K562 (cell line): Measurements from ENCODE around the gene ARHGEF38.

Experiments used
- NFIC ChIP-seq: fragments of 450-650 bp; IDR thresholded peaks from 2 replicates; pipeline ENCODE4 v1.6.1; 2017; ENCODE audit warnings: mild to moderate bottlenecking, inconsistent platforms
- NFYB ChIP-seq: IDR thresholded peaks from 2 replicates; pipeline ENCODE4 v1.6.1; 2011; ENCODE audit warnings: mild to moderate bottlenecking, moderate library complexity; ENCODE audit not compliant: insufficient read length; ENCODE audit errors: extremely low read depth
- SRSF3 ChIP-seq: fragments of 200-400 bp; formaldehyde crosslinking; IDR thresholded peaks from 2 replicates; pipeline ENCODE4 v1.6.1; 2016; ENCODE audit warnings: mild to moderate bottlenecking, low read length, moderate library complexity; ENCODE audit not compliant: insufficient read depth
- XRCC4 ChIP-seq: IDR thresholded peaks from one replicate; pipeline ENCODE4 v1.6.1; 2011; ENCODE audit not compliant: insufficient read depth, insufficient read length; ENCODE audit errors: extremely low read depth
- ZFP30 ChIP-seq: fragments of 250-450 bp; sonication (Bioruptor Pico); IDR thresholded peaks from 2 replicates; pipeline ENCODE4 v1.8.0; 2022; ENCODE audit warnings: moderate library complexity, mild to moderate bottlenecking, inconsistent platforms, borderline replicate concordance
- ZNF589 ChIP-seq: fragments of 200-800 bp; sonication (Bioruptor generic); IDR thresholded peaks from 2 replicates; pipeline ENCODE4 v1.6.1; 2016; ENCODE audit warnings: low read depth, missing genetic modification characterization, missing compliant biosample characterization
- ZNF740 ChIP-seq, 3 experiments: fragments of 200-800 bp in 1 of 3; sonication (Bioruptor generic) in 1 of 3; sonication (generic) in 1 of 3; formaldehyde crosslinking in 1 of 3; IDR thresholded peaks; 2 replicates each; pipeline versions ENCODE4 v1.6.1 to v1.8.0; 2016 to 2022; ENCODE audit warnings: mild to moderate bottlenecking in 2 of 3, missing compliant biosample characterization in 2 of 3, missing genetic modification characterization in 2 of 3, missing genetic modification reagents in 1 of 3
- TF ChIP-seq, protein P1 (sequence below), 3 experiments: IDR thresholded peaks in 2 of 3; conservative IDR thresholded peaks in 1 of 3; 2 replicates each; pipeline ENCODE4 v1.5.1; 2011 to 2012; ENCODE audit warnings: low read length in 3 of 3, mild to moderate bottlenecking in 3 of 3, control low read depth in 2 of 3, improper control_type of control experiment in 1 of 3, inconsistent platforms in 1 of 3, low read depth in 1 of 3, mixed read lengths in 1 of 3, moderate library complexity in 1 of 3; ENCODE audit not compliant: insufficient read depth in 2 of 3

DNA sequence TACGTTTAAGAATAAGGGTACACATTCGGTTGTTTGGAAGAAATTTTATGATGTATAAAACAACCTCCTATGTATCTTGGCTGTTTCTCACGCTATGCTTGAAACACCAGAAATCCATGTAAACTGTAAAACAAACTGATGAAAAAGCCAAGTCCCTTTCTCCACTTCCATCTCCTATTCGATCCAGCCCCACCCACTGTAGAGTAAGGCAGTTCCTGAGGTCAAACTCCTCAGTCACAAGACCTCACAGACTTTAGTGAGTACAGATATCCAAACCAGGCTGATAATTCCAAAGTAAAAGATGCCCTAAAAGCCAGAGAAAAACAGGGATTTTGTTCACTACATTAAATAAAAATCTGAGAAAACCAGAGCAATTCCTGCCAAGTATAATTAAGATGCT lies 45.6 kb downstream of the ARHGEF38 start:
- TF ChIP-seq NFYB (no peak), XRCC4 (no peak), ZFP30 (CRISPR knock-in tag) (no peak), ZNF740 (CRISPR knock-in tag; IDR thresholded peaks at IDR 0.05) (no peak), ZNF740 (tag; IDR thresholded peaks at IDR 0.05) (no peak), SRSF3 (no peak), NFIC (no peak), ZNF589 (no peak)
- TF ChIP-seq, protein P1, sequence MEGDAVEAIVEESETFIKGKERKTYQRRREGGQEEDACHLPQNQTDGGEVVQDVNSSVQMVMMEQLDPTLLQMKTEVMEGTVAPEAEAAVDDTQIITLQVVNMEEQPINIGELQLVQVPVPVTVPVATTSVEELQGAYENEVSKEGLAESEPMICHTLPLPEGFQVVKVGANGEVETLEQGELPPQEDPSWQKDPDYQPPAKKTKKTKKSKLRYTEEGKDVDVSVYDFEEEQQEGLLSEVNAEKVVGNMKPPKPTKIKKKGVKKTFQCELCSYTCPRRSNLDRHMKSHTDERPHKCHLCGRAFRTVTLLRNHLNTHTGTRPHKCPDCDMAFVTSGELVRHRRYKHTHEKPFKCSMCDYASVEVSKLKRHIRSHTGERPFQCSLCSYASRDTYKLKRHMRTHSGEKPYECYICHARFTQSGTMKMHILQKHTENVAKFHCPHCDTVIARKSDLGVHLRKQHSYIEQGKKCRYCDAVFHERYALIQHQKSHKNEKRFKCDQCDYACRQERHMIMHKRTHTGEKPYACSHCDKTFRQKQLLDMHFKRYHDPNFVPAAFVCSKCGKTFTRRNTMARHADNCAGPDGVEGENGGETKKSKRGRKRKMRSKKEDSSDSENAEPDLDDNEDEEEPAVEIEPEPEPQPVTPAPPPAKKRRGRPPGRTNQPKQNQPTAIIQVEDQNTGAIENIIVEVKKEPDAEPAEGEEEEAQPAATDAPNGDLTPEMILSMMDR (IDR thresholded peaks at IDR 0.05 in 2 of 3, conservative IDR thresholded peaks at IDR 0.05 in 1 of 3; ENCODE audit: insufficient read depth in 2 of 3, low read depth in 1 of 3, low read length in 3 of 3), result no peak
